Astrocyte of the spinal cord (primary cell): ENCODE data around the gene GSTK1.

Experiments
- DNase-seq: peaks from one replicate; pipeline ENCODE4 v3.0.0; 2011; ENCODE audit warnings: low read depth, low spot score
- H3K4me3 ChIP-seq: 2 replicates; pipeline ENCODE4 v1.5.1; 2011; ENCODE audit warnings: low read depth, mild to moderate bottlenecking, low read length, moderate library complexity
- CTCF ChIP-seq: IDR thresholded peaks from 2 replicates; pipeline ENCODE4 v1.5.1; 2012; ENCODE audit warnings: low read depth, mild to moderate bottlenecking, low read length, inconsistent platforms
- in situ Hi-C: cut with HindIII; loops from 2 replicates; pipeline ENCODE4 v1.10.0; 2017; ENCODE audit warnings: low sequenced_read_pairs

The GSTK1 gene

GRCh38 chr7:143244321-143244720 lies 18.9 kb upstream of the GSTK1 start:
- no peak for TF ChIP-seq CTCF
- DNase-seq, result no peak
- in situ Hi-C loops, result no loop called here
- no peak overlapping the region for H3K4me3 ChIP-seq

GRCh38 chr7:143245123-143245522 lies 18.1 kb upstream of the GSTK1 start:
- H3K4me3 ChIP-seq, result no peak overlapping the region
- no peak for TF ChIP-seq CTCF
- DNase-seq, result peak; percentile 30
- in situ Hi-C loops, result no loop called here

- in situ Hi-C loops, result no loop called here
- no peak for TF ChIP-seq CTCF
- H3K4me3 ChIP-seq, result no peak overlapping the region
- DNase-seq, result no peak
Measured at GRCh38 chr7:143247372-143247771, 15.9 kb upstream of the GSTK1 start.

- TF ChIP-seq CTCF, result no peak
- in situ Hi-C loops, result no loop called here
- no peak for DNase-seq
- H3K4me3 ChIP-seq, result no peak overlapping the region
Measured at GRCh38 chr7:143248761-143249354, 14.4 kb upstream of the GSTK1 start.

GRCh38 chr7:143250199-143250598 lies 13.0 kb upstream of the GSTK1 start:
- H3K4me3 ChIP-seq, result no peak overlapping the region
- no peak for TF ChIP-seq CTCF
- in situ Hi-C loops, result no loop called here
- no peak for DNase-seq

GRCh38 chr7:143250822-143251221 lies 12.4 kb upstream of the GSTK1 start:
- no peak overlapping the region for H3K4me3 ChIP-seq
- no peak for DNase-seq
- in situ Hi-C loops, result no loop called here
- TF ChIP-seq CTCF, result no peak

- DNase-seq, result no peak
- no peak overlapping the region for H3K4me3 ChIP-seq
- in situ Hi-C loops, result no loop called here
- TF ChIP-seq CTCF, result no peak
Measured at GRCh38 chr7:143252006-143252405, 11.2 kb upstream of the GSTK1 start.
